Neural progenitor cell (in vitro differentiated cells): ENCODE measurements around the gene GATAD2B. TPM values are rescaled to one million over a fixed set of nuclear protein-coding genes. Genes with fewer than 3 reads are reported as not detected.
A peak's percentile ranks its signal among the peaks of the same experiment; 100 is the strongest.

Experiments
- DNase-seq: peaks from one replicate; pipeline ENCODE4 v3.0.0-alpha.2; 2016; ENCODE audit warnings: low spot score
- H2AFZ ChIP-seq: fragments of 200-600 bp; sonication (generic); replicated peaks from 2 replicates; pipeline ENCODE4 v1.6.1; 2016; ENCODE audit warnings: antibody characterized with exemption
- H3F3A ChIP-seq: fragments of 200-600 bp; sonication (generic); 2 replicates; pipeline ENCODE4 v1.6.1; 2016; ENCODE audit warnings: antibody characterized with exemption, low read depth
- H3K27ac ChIP-seq: fragments of 200-600 bp; sonication (generic); 2 replicates; pipeline ENCODE4 v1.5.1; 2016; ENCODE audit warnings: mild to moderate bottlenecking
- H3K27me3 ChIP-seq: fragments of 200-600 bp; sonication (generic); 2 replicates; pipeline ENCODE4 v1.6.1; 2016; ENCODE audit warnings: mild to moderate bottlenecking, moderate library complexity
- H3K36me3 ChIP-seq: fragments of 200-600 bp; sonication (generic); 2 replicates; pipeline ENCODE4 v1.5.1; 2016
- H3K4me1 ChIP-seq: fragments of 200-600 bp; sonication (generic); 2 replicates; pipeline ENCODE4 v1.6.1; 2016; ENCODE audit warnings: mixed run types
- H3K4me2 ChIP-seq: fragments of 200-600 bp; sonication (generic); 2 replicates; pipeline ENCODE4 v1.6.1; 2016
- H3K4me3 ChIP-seq: fragments of 200-600 bp; sonication (generic); 2 replicates; pipeline ENCODE4 v1.5.1; 2016
- H3K79me2 ChIP-seq: fragments of 200-600 bp; sonication (generic); 2 replicates; pipeline ENCODE4 v1.6.1; 2016; ENCODE audit warnings: low read depth
- H3K9ac ChIP-seq: fragments of 200-600 bp; sonication (generic); 2 replicates; pipeline ENCODE4 v1.6.1; 2016
- H3K9me3 ChIP-seq: fragments of 200-600 bp; sonication (generic); 2 replicates; pipeline ENCODE4 v1.5.1; 2016; ENCODE audit warnings: low read depth
- H4K20me1 ChIP-seq: fragments of 200-600 bp; sonication (generic); 2 replicates; pipeline ENCODE4 v1.6.1; 2016; ENCODE audit warnings: low read depth
- H3K27ac Mint-ChIP-seq: 3 replicates; pipeline ENCODE4 v1.8.0; 2021; ENCODE audit warnings: mixed read lengths
- H3K27me3 Mint-ChIP-seq: 2 replicates; pipeline ENCODE4 v1.8.0; 2022; ENCODE audit warnings: low read depth, mild to moderate bottlenecking, inconsistent platforms, moderate library complexity, mixed read lengths; ENCODE audit not compliant: insufficient read depth
- H3K36me3 Mint-ChIP-seq: 3 replicates; pipeline ENCODE4 v1.8.0; 2021; ENCODE audit warnings: mixed read lengths
- H3K4me1 Mint-ChIP-seq: 3 replicates; pipeline ENCODE4 v1.8.0; 2021; ENCODE audit warnings: mixed read lengths
- H3K4me3 Mint-ChIP-seq: 3 replicates; pipeline ENCODE4 v1.8.0; 2021; ENCODE audit warnings: mild to moderate bottlenecking, moderate library complexity, mixed read lengths
- H3K9me3 Mint-ChIP-seq: 3 replicates; pipeline ENCODE4 v1.8.0; 2020; ENCODE audit warnings: mixed read lengths
- CTCF ChIP-seq: fragments of 200-600 bp; sonication (generic); IDR thresholded peaks from 2 replicates; pipeline ENCODE4 v1.5.1; 2017; ENCODE audit warnings: antibody characterized with exemption, mild to moderate bottlenecking
- EZH2 ChIP-seq: fragments of 200-600 bp; sonication (generic); IDR thresholded peaks from 2 replicates; pipeline ENCODE4 v1.6.1; 2017; ENCODE audit warnings: antibody characterized with exemption, mild to moderate bottlenecking, moderate library complexity
- EZH2phosphoT487 ChIP-seq: fragments of 200-600 bp; sonication (generic); IDR thresholded peaks from 2 replicates; pipeline ENCODE4 v1.6.1; 2017; ENCODE audit warnings: antibody characterized with exemption
- total RNA-seq: library from RNA; depleted of rRNA; stranded (reverse); fragments of >200 nt; gene quantifications from 2 replicates; pipeline ENCODE4 v1.2.3, GENCODE V29; 2015; ENCODE audit warnings: low replicate concordance

GATAD2B gene
- total RNA-seq, 1 donor from 2014 or later, result 14.8 TPM

DNA sequence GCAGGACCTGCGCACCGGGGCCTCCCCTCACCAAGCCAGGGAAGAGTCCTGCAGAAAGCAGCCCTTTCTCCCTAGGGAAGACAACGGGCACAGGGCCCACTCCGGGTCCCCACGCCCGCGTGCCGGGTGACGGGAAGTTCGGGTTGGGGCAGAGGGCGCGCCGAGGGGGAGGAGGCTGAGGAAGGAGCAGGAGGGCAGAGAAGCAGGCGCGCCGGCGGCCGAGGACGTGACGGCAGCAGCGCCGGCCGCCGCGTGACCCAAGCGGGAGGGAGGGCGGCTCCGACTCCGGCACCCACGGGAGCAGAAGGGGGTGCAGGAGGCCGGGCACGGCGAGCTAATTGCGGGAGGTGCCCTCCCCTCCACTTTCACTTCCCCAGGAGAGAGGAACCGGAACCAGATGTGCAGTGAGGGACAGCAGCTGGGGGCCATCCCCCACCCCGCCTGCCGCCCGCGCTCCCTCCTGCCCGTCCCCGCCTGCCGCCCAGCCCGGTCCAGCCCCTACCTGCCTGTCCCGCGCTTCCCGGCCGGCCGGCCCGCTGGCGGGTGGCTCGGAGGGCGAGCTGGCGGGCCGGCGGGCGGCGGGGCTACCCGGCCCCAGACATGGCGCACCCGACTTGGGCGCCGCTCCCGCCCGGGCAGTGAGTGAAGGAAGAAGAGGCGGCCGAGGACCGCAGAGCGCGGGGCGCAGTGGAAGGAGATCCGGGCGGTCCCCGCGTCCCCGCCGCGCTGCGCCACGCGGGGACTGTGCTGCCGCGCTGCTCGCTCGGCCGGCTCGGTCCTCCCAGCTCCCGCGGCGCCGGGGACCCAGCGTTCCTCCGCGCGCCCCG lies 23.2 kb upstream of the GATAD2B start:
- H2AFZ ChIP-seq, result peak overlapping the region; percentile 89

GRCh38 chr1:153945131-153945794 lies 22.5 kb upstream of the GATAD2B start:
- TF ChIP-seq EZH2phosphoT487 (no peak), EZH2 (no peak), CTCF (no peak)
- H3K36me3 Mint-ChIP-seq, result peaks cover 20% of the 10 kb centered on the region
- no peak overlapping the region for H3K27ac ChIP-seq

More for the DNA sequence above, 23.2 kb upstream of the GATAD2B start:
- Mint-ChIP-seq H3K27me3 (peaks cover 2% of the 10 kb centered on the region), H3K4me1 (peaks cover 19% of the 10 kb centered on the region), H3K9me3 (no peaks in the 10 kb centered on the region), H3K36me3 (peaks cover 19% of the 10 kb centered on the region), H3K4me3 (peak overlapping the region; percentile 90), H3K27ac (no peak overlapping the region)
- Histone ChIP-seq H3K4me1 (peaks cover 5% of the 10 kb centered on the region), H3K4me3 (peak overlapping the region; percentile 73), H3K27me3 (no peaks in the 10 kb centered on the region), H3K27ac (no peak overlapping the region), H4K20me1 (peaks cover 18% of the 10 kb centered on the region), H3K4me2 (peak overlapping the region; percentile 98), H3F3A (peaks cover 28% of the 10 kb centered on the region), H3K9me3 (no peaks in the 10 kb centered on the region), H3K36me3 (no peaks in the 10 kb centered on the region), H3K9ac (no peak overlapping the region), H3K79me2 (peaks cover 17% of the 10 kb centered on the region)
- peak; percentile 57 for DNase-seq
- TF ChIP-seq CTCF (no peak), EZH2phosphoT487 (no peak), EZH2 (no peak)

DNA sequence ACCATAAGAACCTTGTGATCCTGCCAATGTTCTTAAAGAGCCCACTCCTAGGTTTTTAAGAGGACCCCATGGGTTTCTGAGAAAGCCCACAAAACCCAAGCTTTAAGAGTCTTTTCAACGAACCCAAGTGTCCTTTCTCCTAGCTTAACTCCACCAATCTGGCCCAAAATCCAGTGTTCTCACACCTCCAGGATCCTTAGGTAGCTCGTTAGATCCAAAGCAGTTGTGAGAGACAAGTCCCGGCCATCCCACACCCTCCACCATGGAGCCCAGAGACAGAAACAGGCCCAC lies 22.0 kb upstream of the GATAD2B start:
- no peak for DNase-seq
- no peak overlapping the region for H3K4me2 ChIP-seq
- no peak overlapping the region for H2AFZ ChIP-seq
- Mint-ChIP-seq H3K4me3 (peak overlapping the region; percentile 90), H3K9me3 (no peaks in the 10 kb centered on the region), H3K36me3 (peaks cover 22% of the 10 kb centered on the region), H3K27ac (no peak overlapping the region), H3K27me3 (peaks cover 4% of the 10 kb centered on the region), H3K4me1 (peaks cover 19% of the 10 kb centered on the region)
- no peaks in the 10 kb centered on the region for H3K9me3 ChIP-seq
- peaks cover 28% of the 10 kb centered on the region for H3F3A ChIP-seq
- H3K79me2 ChIP-seq, result peaks cover 17% of the 10 kb centered on the region
- peaks cover 18% of the 10 kb centered on the region for H4K20me1 ChIP-seq
- no peak overlapping the region for H3K4me3 ChIP-seq
- peaks cover 5% of the 10 kb centered on the region for H3K4me1 ChIP-seq
- H3K27ac ChIP-seq, result no peak overlapping the region
- TF ChIP-seq CTCF, result no peak
- TF ChIP-seq EZH2, result no peak
- TF ChIP-seq EZH2phosphoT487, result no peak
- H3K27me3 ChIP-seq, result no peaks in the 10 kb centered on the region
- H3K9ac ChIP-seq, result no peak overlapping the region
- no peaks in the 10 kb centered on the region for H3K36me3 ChIP-seq

More at GRCh38 chr1:153945131-153945794, 22.5 kb upstream of the GATAD2B start:
- Mint-ChIP-seq H3K4me3 (peak overlapping the region; percentile 90), H3K27me3 (peaks cover 2% of the 10 kb centered on the region), H3K4me1 (peaks cover 19% of the 10 kb centered on the region), H3K27ac (no peak overlapping the region), H3K9me3 (no peaks in the 10 kb centered on the region)
- H3K4me1 ChIP-seq, result peaks cover 5% of the 10 kb centered on the region
- peak overlapping the region; percentile 89 for H2AFZ ChIP-seq
- H3K36me3 ChIP-seq, result no peaks in the 10 kb centered on the region
- H3K9ac ChIP-seq, result no peak overlapping the region
- peak overlapping the region; percentile 98 for H3K4me2 ChIP-seq
- peak overlapping the region; percentile 73 for H3K4me3 ChIP-seq
- H4K20me1 ChIP-seq, result peaks cover 18% of the 10 kb centered on the region
- no peaks in the 10 kb centered on the region for H3K27me3 ChIP-seq
- H3F3A ChIP-seq, result peaks cover 28% of the 10 kb centered on the region
- peak; percentile 36 for DNase-seq
- no peaks in the 10 kb centered on the region for H3K9me3 ChIP-seq
- H3K79me2 ChIP-seq, result peaks cover 17% of the 10 kb centered on the region
